Islet precursor cell (in vitro differentiated cells): ENCODE results near the gene RTN4RL1.

ENCODE experiments used
- DNase-seq: peaks from one replicate; pipeline ENCODE4 v3.0.0-alpha.2; 2018

The RTN4RL1 gene, protein sequence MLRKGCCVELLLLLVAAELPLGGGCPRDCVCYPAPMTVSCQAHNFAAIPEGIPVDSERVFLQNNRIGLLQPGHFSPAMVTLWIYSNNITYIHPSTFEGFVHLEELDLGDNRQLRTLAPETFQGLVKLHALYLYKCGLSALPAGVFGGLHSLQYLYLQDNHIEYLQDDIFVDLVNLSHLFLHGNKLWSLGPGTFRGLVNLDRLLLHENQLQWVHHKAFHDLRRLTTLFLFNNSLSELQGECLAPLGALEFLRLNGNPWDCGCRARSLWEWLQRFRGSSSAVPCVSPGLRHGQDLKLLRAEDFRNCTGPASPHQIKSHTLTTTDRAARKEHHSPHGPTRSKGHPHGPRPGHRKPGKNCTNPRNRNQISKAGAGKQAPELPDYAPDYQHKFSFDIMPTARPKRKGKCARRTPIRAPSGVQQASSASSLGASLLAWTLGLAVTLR

DNA sequence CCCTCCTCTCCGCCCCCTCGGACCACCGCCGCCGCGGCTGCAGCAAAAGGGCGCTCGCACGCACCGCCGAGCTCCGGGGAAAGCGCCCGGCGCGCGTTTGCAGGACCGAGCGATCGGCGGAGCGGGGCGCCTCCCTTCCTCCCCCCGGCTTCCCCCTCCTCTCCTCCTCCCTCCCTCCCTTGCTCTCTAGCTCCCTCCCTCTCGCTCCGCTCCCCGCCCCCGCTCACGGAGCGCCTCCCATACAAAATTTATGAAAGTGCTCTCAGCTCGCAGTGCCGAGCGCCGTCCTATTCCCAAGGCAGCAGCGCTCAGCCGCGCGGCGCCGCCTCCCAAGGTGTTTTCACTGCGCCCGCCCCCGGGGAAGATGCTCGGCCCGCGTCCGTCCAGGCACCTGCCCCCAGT, at the start of gene RTN4RL1:
Gene RTN4RL1, minus strand, starts transcription at position 115 of the 402 bp plus-strand sequence. CDS start 469 bp downstream, outside the sequence.
- DNase-seq = peak; percentile 78

DNA sequence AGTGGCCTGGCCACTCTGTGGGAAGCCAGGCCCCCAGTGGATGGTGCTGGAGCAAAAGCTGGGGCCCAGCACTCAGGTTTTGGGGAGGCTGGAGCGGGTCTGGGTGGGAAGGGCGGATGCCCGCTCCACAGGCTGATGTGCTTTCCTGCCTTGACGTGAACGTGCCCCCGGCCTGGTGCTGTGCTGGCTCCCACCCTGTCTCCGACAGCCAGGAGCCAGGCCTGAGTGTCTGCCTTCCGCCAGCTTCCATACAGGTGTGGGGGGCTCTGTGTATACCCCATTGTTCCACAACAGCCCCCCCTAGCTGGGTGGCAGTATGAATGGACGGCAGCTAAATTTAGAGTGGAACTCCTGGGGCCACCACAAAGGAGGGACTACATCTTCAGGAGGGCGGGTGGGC, 49.8 kb upstream of the RTN4RL1 start:
- peak; percentile 56 for DNase-seq

DNA sequence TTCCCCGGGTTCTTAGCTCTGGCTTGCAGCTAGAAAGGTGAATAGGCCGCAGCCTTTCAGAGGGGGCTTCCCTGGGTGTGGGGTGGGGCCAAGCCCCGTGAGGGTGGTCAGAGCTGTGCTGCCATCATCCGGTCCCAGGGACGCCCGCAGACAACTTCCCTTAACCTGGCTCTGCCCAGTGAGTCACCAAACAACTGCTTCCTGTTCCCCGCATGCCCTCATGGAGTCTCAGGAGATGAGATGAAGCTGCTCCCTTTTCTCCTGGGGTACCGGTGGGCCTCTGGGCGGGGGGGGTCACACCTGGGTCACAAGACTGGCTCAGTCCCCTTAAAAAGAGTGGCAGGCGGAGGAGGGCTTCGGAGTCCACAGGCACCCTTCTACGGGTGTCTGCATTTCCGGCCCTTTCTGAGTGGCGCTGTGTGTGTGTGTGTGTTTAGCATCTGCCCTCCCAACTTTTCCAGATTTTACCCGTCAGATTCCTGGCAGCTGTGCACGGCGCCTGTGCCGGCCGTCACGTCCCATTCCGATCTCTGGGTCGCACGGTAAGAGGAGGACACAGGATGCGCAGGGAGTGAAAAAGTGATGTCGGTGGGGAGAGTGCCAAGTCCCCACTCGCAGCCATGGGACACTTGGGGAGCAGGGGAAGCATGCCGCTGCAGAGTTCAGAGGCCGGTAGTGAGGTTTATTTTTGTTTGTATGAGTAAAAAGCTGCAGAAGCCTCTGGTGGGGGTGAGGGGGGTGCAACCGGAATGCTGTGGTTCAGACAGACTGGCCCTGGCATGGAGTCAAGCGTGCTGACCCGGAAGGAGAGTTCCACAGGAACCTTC, 46.5 kb upstream of the RTN4RL1 start:
- DNase-seq = no peak

DNA sequence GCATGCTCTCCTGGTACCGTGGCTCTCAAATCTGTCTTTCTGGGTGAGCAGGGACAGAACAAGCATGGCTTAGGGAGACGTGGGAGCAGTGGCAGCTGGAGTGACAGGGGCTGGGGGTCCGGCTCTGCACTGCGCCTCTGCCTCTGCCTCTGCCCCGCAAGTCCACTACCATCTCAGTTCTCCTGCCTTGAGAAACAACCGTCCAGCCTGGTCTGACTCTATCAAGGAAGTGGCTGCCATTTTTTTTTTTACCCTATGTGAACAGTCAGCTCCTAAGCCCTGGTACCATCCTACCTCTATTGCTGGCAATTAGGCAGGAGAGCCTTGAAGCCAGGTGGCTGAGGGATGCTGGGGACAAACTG, 45.9 kb upstream of the RTN4RL1 start:
- no peak for DNase-seq

DNA sequence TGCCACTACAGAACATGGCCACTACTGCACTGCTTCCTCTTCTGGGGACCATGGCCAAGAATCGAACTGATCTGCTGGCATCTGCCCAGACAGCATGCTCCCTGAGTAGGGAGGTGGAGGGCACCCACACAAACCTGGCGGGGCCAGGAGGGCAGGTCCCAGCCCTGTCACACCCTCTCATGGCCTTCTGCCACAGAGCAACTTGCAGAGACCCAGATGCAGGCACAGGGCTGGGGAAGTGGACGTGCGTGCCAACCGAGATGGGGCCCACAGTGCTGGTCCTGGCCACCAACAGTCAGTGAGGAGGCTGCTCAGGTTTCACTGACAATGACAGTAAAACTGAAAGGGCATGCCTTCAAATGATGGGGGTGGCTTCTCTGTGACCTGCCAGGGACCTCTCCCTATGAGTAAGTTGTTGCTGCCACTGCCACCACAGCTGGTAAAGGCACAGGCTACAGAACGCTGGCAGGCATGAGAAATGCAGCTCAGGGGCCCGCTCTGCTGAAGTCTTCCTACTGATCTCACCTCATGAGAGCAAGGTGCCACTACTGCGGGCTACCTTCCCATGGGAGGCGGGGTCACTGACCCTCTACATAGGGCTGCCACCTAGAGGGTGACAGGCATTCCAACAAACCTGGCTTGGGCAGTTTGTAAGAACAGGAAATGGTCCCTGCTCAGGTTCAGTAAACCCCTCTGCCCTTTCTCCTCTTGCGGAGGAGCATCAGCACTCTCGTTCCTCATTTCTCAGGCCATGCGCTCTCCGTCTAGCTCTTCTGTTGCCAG, 45.3 kb upstream of the RTN4RL1 start:
- no peak for DNase-seq

DNA sequence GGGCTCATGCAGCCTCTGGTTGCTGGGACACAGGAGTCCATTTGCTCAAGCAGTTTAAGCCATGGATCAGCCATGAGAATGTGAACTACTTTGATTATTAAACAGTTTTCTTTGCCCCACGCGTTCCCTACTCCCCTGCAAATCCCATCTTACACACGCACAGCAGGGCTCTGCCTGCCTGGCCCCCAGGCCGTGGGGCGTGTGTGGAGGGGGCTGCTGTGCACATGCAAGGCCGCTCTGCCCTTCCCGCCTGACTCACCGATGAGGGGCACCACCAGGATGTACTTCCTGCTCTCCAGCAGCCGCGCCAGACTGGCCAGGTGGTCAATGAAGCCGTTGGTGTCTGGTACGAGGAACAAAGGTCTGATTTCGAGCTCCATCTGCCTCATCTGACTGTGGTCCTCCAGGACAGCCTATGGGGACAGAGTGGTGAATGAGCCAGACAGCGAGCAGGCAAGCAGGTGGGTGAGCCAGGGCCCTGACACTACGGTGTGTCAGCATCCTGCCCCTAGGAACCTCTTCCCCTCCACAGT, 43.5 kb upstream of the RTN4RL1 start:
- peak; percentile 93 for DNase-seq

DNA sequence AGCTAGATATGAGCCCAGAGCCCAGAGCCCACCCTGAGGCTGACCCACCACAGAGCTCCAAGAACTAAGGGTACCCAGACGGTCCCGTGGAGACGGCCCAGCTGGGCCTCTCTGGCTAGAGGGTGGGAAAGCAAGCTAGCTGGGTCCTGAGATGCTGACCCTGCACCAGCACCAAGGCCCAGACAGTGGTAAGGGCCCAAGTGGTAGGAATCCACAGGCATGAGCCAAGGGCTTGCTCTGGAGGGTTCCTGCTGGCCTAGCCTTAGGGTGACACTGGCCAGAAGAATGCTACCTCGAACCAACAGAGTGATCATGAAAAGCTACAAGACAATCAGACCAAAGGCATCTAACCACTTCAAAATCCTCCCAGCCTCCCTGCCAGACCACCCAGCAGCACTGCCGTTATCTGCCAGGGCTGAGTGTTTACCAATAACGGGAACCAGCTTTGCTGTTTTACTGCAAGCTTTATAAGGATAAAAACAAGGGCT, 42.9 kb upstream of the RTN4RL1 start:
- peak; percentile 92 for DNase-seq

DNA sequence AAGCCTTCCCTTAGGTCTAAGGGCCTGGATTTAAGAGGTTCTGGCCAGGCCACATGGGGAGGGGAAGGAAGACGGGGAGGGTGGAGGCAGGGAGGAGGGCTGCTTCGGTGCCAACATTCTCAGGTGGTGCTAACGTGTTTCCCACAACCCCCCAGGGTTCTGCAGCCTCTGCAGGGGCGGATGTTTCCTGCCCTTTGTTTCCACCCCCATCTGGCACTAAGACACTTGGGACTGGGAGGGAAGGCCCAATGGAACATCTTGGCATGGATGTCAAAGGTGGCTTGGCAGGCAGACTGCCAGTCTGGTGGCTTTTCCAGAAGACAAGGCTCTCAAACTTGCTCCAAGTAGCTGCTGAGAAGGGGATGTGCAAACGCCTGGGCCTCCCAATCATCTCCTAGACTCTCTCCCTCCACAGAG, 42.5 kb upstream of the RTN4RL1 start:
- no peak for DNase-seq

DNA sequence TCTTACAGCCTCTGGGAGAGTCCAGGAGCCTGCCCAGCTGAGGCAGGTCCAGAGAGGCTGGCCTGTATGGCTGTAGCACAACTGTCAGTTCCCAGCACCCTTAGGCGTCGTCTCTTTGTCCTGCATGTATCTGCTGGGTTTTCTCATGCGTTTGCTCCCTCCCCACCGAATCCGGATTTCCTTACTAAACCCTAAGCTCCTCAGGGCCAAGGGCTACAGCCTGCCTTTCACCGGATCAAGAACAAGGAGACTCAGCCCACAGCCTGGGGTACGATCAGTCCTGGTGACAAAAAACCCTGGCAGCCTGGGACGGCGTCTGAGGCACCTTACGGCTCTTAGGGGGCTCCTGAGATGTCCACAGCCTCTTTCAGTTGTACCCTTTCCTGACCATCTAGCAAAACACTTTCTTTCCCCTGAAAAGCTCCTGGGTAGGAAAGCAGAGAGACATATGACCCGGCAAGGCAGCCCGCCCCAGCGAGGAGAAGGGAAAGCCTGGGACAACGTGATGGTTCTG, 42.0 kb upstream of the RTN4RL1 start:
- DNase-seq = no peak

DNA sequence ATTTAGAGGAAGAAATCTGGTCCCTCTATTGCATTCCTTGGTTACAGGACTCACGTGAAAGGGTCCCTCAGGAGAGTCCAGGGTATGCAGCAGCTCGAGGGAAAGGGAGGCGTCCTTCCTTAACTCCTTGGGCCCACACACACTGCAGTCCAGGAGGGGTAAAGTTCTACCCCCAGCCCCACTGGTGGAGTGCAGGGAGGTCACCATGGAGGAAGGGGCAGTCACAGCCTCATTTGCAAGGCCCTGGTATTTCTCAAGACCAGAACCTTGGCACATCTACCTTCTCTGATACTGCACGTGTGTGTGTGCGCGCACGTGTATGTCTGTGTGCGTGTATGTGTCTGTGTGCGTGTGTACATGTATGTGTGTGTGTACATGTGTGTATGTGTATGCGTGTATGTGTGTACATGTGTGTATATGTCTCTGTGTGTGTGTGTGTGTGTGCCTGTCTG, 40.8 kb upstream of the RTN4RL1 start:
- no peak for DNase-seq

DNA sequence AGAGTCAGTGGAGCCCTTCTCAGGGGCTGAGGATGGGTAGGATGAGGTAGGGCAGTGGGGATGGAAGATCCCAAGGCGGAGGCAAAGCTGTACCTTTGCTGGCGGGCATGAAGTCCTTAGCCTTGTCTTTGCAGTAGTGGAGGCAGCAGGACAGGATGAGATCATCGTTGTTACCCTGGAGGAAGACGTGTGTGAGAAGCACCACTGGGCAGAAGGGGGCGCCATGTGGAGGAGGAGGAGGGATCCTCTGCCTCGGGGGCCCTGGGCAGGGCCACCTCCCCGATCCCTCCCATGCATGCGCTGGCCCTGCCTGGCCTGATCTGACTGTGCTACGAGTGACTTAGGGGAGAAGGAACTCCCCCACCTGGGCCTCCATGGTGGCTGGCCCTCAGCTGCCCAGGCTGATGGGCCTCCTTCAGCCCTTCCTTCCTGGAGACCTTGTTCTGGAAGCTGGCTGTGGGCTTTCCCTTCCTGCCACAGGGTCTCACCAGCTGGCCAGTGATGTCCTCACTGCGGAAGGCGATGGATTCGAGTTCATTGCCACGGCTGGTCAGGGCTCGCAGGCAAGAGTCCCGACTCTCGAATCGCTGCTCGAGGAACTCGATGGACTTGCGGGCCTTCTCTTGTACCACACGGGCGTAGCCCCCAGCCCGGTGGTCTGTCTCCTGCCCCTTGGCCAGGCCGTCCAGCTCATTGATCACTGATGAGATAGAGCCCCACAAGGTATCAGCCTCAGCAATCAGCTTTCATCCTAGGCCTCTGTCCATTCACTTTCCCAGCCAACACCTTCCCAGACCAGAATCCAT, 40.0 kb upstream of the RTN4RL1 start:
- DNase-seq = peak; percentile 83

DNA sequence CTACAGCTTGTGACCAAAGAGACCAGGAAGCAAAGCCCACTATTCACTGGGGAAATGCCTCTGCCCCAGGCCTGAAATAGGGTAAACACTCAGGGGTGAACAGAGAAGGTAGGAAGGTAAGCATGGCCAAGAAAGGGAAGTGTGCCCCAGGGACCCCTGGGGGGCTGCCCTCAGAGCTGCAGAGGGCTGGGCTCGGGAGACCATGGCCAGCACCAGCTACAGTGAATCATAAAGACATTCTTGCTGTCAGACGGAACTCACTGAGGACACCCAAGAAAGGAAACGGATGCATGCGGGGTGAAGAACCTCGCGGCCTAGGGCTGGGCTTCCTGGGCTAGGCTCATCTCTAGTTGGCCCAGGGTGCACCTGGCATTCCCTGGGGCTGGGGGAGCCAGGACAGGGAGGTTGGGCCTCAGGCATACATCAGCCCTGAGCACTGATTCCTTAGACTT, 39.4 kb upstream of the RTN4RL1 start:
- no peak for DNase-seq

DNA sequence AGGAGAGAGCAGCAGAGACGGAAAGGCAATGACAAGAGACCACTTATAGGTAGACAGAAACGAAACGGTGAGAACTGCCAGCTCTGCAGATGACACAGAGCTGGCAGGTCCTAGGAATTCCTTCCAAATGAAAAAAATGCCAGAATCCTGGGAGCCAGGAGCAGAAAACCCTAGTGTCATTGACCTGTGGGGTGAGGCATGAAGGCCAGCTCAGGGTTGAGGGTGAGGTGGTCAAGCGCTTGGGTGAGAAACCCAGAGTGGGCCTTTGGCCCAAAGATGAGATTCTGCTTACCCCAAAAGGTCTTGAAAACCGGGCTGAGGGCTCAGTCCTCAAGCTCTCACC, 39.0 kb upstream of the RTN4RL1 start:
- DNase-seq = no peak

DNA sequence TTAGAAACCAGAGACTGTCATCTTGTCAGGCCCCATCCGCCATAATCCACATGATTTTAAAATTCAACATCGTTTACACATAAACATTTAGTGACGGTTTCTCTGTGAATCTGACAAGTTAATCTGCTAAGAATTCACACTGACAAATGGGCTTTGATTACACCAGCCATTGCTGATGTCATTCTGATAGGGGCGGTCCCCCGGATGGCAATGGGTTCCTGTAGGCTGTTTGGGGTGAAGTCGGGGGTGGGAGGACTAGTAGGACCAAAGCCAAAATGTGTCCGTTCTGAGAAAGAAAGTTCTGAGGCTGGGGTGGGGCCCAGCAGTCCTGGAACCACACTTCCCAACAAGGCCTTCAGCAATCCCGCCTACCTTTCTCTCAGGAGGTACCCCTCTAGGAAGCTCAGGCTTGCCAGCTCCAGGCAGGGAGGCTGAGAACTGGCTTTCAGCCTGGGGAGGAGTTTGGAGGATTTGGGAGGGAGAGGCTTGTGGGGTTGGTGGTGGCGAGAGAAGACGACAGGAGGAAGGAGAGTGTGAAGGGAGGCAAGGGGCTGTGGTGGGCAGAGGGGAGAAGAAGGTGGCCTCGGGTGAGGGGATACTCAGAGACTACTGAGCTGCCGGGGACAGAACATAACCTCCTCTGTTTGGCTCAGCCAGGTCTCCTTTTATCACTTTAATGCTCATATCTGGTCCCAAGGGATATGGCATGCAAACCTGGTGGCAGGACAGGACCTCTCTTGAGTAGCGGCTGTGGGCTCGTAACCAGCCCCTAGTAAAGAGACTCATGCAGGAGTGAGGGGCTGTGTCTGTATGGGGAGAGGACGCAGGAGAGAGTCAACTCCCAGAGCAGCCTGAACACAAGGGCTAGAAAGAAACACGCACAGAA, 38.4 kb upstream of the RTN4RL1 start:
- no peak for DNase-seq

DNA sequence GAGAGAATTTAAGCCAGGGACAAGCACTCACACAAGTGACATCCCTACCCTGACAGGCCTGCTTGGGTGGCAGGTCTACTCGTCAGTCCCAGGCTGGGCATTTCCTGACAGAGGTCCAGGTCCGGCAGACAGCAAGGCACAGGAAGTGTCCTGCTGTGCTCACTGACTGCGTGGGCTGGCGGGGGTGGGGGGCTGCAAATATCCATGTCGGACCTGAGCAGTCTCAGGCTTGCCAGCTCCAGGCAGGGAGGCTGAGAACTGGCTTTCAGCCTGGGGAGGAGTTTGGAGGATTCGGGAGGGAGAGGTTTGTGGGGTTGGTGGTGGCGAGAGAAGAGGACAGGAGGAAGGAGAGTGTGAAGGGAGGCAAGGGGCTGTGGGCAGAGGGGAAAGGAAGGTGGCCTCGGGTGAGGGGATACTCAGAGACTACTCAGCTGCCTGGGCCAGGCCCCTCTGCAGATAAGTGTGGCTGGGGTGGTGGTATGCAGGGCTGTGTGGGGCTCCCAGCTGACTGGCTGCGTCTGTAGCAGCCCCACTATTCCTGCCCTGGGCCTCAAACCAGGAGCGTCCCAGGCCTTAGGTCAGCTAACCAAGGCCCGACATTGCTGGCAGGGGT, 37.5 kb upstream of the RTN4RL1 start:
- DNase-seq = no peak

DNA sequence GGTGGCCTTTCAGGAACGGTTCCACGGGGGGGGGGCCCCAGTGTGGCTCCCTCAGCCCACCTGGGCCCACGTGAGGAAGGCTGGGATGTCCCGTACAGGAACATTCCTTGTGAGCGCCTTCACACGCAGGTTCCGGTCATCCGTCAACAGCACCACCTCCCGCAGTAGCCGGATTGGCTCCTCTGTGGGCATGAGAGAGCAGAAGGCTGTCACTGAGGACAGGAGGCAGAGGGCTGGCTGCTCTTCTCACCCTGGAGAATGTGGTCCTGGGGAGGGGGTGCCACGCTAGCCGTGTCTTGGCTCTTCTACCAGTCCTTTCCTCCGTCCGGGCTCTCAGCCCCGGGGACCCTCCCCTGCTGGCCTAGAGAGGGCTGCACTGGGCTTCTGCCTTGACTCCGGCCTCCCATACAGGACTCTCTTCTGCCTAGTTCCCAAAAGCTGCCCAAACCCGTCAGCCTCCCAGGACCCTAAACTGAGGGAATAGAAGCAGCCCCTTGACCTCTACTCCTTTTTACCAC, 36.4 kb upstream of the RTN4RL1 start:
- DNase-seq = no peak

DNA sequence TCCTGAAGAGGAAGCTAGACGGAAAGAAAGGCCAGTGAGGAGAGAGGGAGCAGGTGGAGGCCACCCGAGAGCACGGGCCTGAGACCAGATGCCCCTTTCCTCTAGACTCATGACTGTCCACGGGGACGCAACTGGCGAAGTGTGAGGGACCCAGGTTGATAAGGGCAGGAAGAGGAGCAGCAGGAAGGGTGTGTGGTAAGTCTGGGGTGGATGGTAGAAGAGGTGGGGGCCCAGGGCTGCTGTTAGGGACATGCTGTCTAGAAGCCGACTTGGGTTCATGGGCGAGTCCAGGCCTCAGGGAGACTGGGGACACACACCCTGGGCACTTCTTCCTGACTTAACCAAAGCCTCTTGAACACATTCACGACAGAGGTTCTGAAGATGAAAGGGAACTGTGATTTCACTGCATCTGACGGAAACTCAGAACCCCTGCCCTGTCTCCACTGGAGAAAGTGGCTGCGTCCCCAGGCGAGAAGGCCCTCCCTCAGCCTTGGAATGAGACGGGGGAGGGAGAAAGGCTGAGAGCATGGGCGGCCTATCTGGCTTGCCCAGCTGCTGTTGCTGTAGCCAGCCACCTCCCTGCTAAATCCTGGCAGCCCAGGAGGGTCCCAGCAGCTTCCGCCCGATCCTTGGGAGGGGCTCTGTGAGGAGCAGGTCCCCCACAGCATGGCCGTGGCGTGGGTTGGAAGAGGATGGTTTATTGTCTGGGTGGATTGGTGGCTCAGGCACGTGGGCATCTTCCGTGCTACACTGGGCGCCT, 35.7 kb upstream of the RTN4RL1 start:
- DNase-seq = no peak

DNA sequence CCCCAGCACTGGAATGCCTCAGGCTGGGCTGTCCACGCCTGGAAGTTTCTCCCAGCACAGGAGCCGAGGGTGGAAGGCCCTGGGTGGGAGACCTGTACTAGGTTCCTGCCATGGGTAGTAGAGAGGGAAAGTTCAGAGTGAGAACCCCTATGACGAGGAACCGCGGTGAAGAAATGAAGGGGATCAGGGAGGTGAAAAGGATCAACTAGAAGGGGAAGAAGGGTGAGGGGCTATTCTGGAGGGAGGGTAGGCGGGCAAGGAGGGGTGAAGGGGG, 35.2 kb upstream of the RTN4RL1 start:
- DNase-seq = no peak
